ENCODE data around the gene NFIL3. TPM values are rescaled to one million over a fixed set of nuclear protein-coding genes. Genes with fewer than 3 reads are reported as not detected.

The NFIL3 gene
- total and polyA plus RNA-seq, 2 experiments from 2014 or later = 19.7 to 43.0 TPM

DNA sequence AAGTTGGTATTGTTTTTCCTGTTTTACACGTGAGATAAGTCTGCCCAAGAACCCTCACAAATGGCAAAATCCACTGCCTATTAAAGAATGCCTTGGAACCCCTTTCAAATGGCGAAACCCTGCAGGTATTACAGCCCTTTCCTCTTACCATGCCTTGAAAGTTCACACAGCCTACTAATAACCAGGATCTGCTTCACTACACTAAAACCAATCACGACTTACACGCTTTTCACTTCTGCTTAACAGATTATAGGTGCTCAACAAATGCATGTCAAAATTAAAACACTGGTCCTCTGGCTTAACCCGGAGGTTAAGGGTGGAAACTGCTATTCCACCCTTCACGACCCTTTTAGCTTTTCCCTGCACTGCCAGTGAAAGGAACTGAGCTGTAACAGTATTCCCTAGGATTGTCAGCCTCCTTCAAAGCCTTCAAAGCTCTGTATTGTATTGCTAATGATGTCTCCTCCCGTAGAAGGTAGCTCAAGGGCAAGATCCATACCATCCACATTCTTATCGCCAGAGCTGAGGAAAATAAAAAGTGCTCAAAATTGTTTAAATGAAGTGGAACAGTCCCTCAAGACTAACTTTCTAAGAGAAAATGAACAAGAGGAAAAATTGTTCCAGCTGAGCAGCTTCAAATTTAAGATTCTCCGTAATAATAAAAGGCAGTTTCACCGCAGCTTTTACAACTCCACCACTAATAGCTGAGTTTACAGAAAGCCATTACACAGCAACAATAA lies 62.9 kb downstream of the NFIL3 start:
- Histone ChIP-seq H3K9me3 (ENCODE audit: low read depth) (no peaks in the 10 kb centered on the region), H3K36me3 (peaks cover 3% of the 10 kb centered on the region), H3K27ac (peak overlapping the region; percentile 88), H3K4me1 (ENCODE audit: low read depth) (peaks cover 10% of the 10 kb centered on the region), H3K4me3 (peak overlapping the region; percentile 89), H3K27me3 (no peaks in the 10 kb centered on the region)
- DNase-seq (ENCODE audit: low read depth in 1 of 2, low spot score in 1 of 2) = peak in 1 of 2 donors; percentile 13
- TF ChIP-seq, protein P1, sequence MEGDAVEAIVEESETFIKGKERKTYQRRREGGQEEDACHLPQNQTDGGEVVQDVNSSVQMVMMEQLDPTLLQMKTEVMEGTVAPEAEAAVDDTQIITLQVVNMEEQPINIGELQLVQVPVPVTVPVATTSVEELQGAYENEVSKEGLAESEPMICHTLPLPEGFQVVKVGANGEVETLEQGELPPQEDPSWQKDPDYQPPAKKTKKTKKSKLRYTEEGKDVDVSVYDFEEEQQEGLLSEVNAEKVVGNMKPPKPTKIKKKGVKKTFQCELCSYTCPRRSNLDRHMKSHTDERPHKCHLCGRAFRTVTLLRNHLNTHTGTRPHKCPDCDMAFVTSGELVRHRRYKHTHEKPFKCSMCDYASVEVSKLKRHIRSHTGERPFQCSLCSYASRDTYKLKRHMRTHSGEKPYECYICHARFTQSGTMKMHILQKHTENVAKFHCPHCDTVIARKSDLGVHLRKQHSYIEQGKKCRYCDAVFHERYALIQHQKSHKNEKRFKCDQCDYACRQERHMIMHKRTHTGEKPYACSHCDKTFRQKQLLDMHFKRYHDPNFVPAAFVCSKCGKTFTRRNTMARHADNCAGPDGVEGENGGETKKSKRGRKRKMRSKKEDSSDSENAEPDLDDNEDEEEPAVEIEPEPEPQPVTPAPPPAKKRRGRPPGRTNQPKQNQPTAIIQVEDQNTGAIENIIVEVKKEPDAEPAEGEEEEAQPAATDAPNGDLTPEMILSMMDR (IDR thresholded peaks at IDR 0.05; ENCODE audit: low read depth, low read length) = no peak

DNA sequence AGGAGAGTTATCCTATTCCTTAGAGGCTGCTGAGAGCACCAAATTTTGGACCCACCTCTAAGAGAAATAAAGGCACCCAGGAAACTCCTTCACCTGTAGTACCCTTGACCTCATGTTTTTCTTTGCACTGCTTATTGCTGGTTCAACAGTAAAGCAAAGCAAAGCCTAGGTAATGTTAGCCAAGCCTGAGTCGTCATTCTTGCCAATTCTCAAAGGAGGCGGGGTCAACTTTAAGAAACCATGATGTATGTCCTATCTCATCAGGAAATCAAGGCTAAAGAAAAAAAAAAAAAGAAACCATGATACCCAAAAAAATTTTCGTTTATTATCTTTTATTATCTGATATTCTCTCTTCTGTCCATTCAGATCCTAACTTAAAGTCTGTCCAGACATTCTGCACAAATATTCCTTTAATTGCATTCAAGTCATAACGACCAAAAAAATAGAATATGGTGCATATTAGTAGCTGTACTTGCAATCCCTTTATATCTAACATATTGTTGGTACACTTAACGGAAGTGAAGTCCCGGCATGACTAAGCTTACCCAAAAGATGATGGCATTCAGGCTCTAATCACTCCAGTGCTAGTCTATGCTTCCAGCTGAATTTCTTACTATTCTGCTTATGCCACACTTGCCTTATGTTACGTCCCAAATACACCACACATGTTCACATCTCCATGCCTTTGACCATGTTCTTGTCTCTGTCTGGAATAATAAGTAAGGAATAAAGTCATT lies 63.7 kb downstream of the NFIL3 start:
- H3K4me1 ChIP-seq (ENCODE audit: low read depth) = peaks cover 10% of the 10 kb centered on the region
- TF ChIP-seq, protein P1 (IDR thresholded peaks at IDR 0.05; ENCODE audit: low read depth, low read length) = no peak
- H3K27ac ChIP-seq = peak overlapping the region; percentile 88
- peaks cover 7% of the 10 kb centered on the region for H3K36me3 ChIP-seq
- DNase-seq (ENCODE audit: low read depth in 1 of 2, low spot score in 1 of 2) = no peak
- no peaks in the 10 kb centered on the region for H3K27me3 ChIP-seq
- peak overlapping the region; percentile 89 for H3K4me3 ChIP-seq
- no peaks in the 10 kb centered on the region for H3K9me3 ChIP-seq (ENCODE audit: low read depth)

DNA sequence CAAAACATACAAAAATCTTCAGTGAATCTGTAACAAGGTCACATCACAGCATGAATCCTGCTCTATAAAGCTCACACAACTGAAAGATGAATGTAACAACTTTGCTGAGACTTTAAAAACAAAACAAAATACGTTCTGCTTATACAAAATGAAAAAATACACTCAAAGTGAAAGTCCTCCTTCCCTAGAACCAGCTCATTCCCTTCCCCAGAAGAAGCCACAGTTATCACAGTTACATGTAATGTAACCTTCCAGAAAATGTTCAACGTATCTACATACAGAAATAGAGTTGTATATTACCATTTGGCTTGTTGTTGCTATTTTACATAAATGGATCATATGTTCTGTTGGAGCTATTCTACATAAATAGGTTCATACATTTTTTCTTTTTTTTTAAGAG lies 64.5 kb downstream of the NFIL3 start:
- no peaks in the 10 kb centered on the region for H3K27me3 ChIP-seq
- TF ChIP-seq, protein P1 (IDR thresholded peaks at IDR 0.05; ENCODE audit: low read depth, low read length) = no peak

More for the DNA sequence above, 64.5 kb downstream of the NFIL3 start:
- no peak for DNase-seq (ENCODE audit: low read depth in 1 of 2, low spot score in 1 of 2)
- Histone ChIP-seq H3K27ac (no peak overlapping the region), H3K4me3 (no peak overlapping the region), H3K4me1 (ENCODE audit: low read depth) (peaks cover 10% of the 10 kb centered on the region), H3K9me3 (ENCODE audit: low read depth) (no peaks in the 10 kb centered on the region), H3K36me3 (peaks cover 10% of the 10 kb centered on the region)

Other genes starting within 250 kb of the NFIL3 start
- gene AUH, start 61.9 kb downstream of the NFIL3 start, total RNA-seq = 38.4 and 68.8 TPM in 2 replicates
- gene AUH, start 61.9 kb downstream of the NFIL3 start, polyA plus RNA-seq = 52.0 and 64.5 TPM in 2 replicates

Data from cardiac muscle cell (in vitro differentiated cells and primary cell).